Measurements from ENCODE around the gene EXOSC7. TPM values are rescaled to one million over a fixed set of nuclear protein-coding genes. Genes with fewer than 3 reads are reported as not detected.
"Not testable (repeated sequence)": the region's sequence is repeated elsewhere in the genome, so short reads cannot be mapped to it uniquely, and the experiment has no call there.

Gene EXOSC7
- total RNA-seq, 2 experiments from 2014 or later = 55.7 to 62.2 TPM

GRCh38 chr3:44986330-44986729, 10.3 kb downstream of the EXOSC7 start:
- CTCF ChIA-PET = interaction anchor here (1.3 kb wide), 1 partner anchor 8 kb away, joined by 4 read pairs; no protein-coding TSS in a partner anchor
- H3K27me3 Mint-ChIP-seq; H3K9me3 Mint-ChIP-seq; DNase-seq; H3K4me3 Mint-ChIP-seq; H3K27ac Mint-ChIP-seq; POLR2A ChIA-PET; intact Hi-C loops (cut with micrococcal nuclease): not testable (repeated sequence)
- H3K36me3 Mint-ChIP-seq = peaks cover 18% of the 10 kb centered on the region
- H3K4me1 Mint-ChIP-seq (ENCODE audit: low read depth) = peaks cover 45% of the 10 kb centered on the region

GRCh38 chr3:44987332-44987731, 11.3 kb downstream of the EXOSC7 start:
- DNase-seq = no peak
- H3K36me3 Mint-ChIP-seq = peaks cover 23% of the 10 kb centered on the region
- POLR2A ChIA-PET = interaction anchor here (1.2 kb wide), 1 partner anchor 11 kb away, joined by 5 read pairs; the partner anchor contains the start of genes EXOSC7 and ZDHHC3
- H3K4me1 Mint-ChIP-seq (ENCODE audit: low read depth) = peaks cover 41% of the 10 kb centered on the region
- no peaks in the 10 kb centered on the region for H3K27me3 Mint-ChIP-seq
- no peak overlapping the region for H3K27ac Mint-ChIP-seq
- CTCF ChIA-PET = interaction anchor here (0.9 to 1.3 kb wide), 3 partner anchors 9 to 14 kb away, joined by 3 to 4 read pairs (median 4); no protein-coding TSS in a partner anchor
- no peaks in the 10 kb centered on the region for H3K9me3 Mint-ChIP-seq
- intact Hi-C loops (cut with micrococcal nuclease) = no loop called here
- H3K4me3 Mint-ChIP-seq = no peak overlapping the region

GRCh38 chr3:44988073-44988472, 12.0 kb downstream of the EXOSC7 start:
- ChIA-PET CTCF (interaction anchor here (0.9 to 1.3 kb wide), 2 partner anchors 9 to 13 kb away, joined by 3 to 4 read pairs; no protein-coding TSS in a partner anchor), POLR2A (interaction anchor here (1.2 kb wide), 1 partner anchor 12 kb away, joined by 5 read pairs; the partner anchor contains the start of genes EXOSC7 and ZDHHC3)
- Mint-ChIP-seq H3K36me3 (peaks cover 28% of the 10 kb centered on the region), H3K27ac (no peak overlapping the region), H3K9me3 (no peaks in the 10 kb centered on the region), H3K4me1 (ENCODE audit: low read depth) (peaks cover 40% of the 10 kb centered on the region), H3K4me3 (no peak overlapping the region), H3K27me3 (no peaks in the 10 kb centered on the region)
- DNase-seq = no peak
- intact Hi-C loops (cut with micrococcal nuclease) = no loop called here

GRCh38 chr3:44989141-44989540, 13.1 kb downstream of the EXOSC7 start:
- H3K27me3 Mint-ChIP-seq = no peaks in the 10 kb centered on the region
- no peak for DNase-seq
- intact Hi-C loops (cut with micrococcal nuclease) = no loop called here
- ChIA-PET CTCF (interaction anchor here (7.0 kb wide), 1 partner anchor 12 kb away, joined by 37 read pairs; the partner anchor contains the start of genes EXOSC7 and ZDHHC3), POLR2A (no interaction called here)
- no peak overlapping the region for H3K27ac Mint-ChIP-seq
- H3K36me3 Mint-ChIP-seq = peaks cover 32% of the 10 kb centered on the region
- H3K9me3 Mint-ChIP-seq = no peaks in the 10 kb centered on the region
- H3K4me3 Mint-ChIP-seq = no peak overlapping the region
- peaks cover 39% of the 10 kb centered on the region for H3K4me1 Mint-ChIP-seq (ENCODE audit: low read depth)

GRCh38 chr3:44989636-44990373, 13.8 kb downstream of the EXOSC7 start:
- H3K4me1 Mint-ChIP-seq (ENCODE audit: low read depth) = peaks cover 43% of the 10 kb centered on the region
- intact Hi-C loops (cut with micrococcal nuclease) = no loop called here
- no peaks in the 10 kb centered on the region for H3K9me3 Mint-ChIP-seq
- no peak overlapping the region for H3K4me3 Mint-ChIP-seq
- H3K36me3 Mint-ChIP-seq = peaks cover 34% of the 10 kb centered on the region
- ChIA-PET CTCF (interaction anchor here (0.5 to 7.0 kb wide), 3 partner anchors 12 to 222 kb away, joined by 3 to 37 read pairs (median 3); partner anchors contain the start of genes EXOSC7 and ZDHHC3), POLR2A (no interaction called here)
- no peaks in the 10 kb centered on the region for H3K27me3 Mint-ChIP-seq
- no peak overlapping the region for H3K27ac Mint-ChIP-seq
- DNase-seq = no peak

DNA sequence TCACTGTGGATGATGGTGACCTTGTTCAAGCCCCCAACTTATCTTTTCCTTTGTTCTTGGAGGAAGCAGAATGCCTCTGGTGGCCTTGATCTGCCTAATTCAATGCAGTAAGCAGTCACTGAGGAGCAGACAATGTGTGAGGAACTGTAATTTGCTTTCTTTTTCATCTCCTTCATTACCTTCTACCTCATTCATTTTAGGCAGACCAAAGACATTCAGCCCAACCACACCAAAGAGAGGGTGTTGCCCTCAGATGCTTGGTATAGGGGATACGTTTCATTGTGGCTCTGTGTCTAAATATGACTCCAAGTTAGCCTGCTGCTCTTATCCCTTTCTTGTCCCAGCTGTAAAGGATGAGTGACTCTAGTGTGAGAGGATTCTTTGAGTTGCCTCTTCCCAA, 15.3 kb downstream of the EXOSC7 start:
- CTCF ChIA-PET = interaction anchor here (1.1 to 7.0 kb wide), 5 partner anchors 8 to 47 kb away, joined by 3 to 37 read pairs (median 11); partner anchors contain the start of genes EXOSC7 and ZDHHC3
- peaks cover 50% of the 10 kb centered on the region for H3K4me1 Mint-ChIP-seq (ENCODE audit: low read depth)

GRCh38 chr3:44992555-44993470, 16.8 kb downstream of the EXOSC7 start:
- CTCF ChIA-PET = interaction anchor here (0.7 to 7.0 kb wide), 8 partner anchors 9 to 45 kb away, joined by 3 to 37 read pairs (median 6); partner anchors contain the start of genes EXOSC7 and ZDHHC3
- Mint-ChIP-seq H3K4me1 (ENCODE audit: low read depth) (peaks cover 64% of the 10 kb centered on the region), H3K36me3 (peaks cover 37% of the 10 kb centered on the region), H3K9me3 (no peaks in the 10 kb centered on the region), H3K27me3 (no peaks in the 10 kb centered on the region), H3K4me3 (no peak overlapping the region), H3K27ac (no peak overlapping the region)
- POLR2A ChIA-PET = interaction anchor here (0.5 kb wide), 1 partner anchor 195 kb away, joined by 3 read pairs; no protein-coding TSS in a partner anchor
- intact Hi-C loops (cut with micrococcal nuclease) = no loop called here
- DNase-seq = peak; percentile 36

More for the DNA sequence above, 15.3 kb downstream of the EXOSC7 start:
- intact Hi-C loops (cut with micrococcal nuclease) = no loop called here
- Mint-ChIP-seq H3K9me3 (no peaks in the 10 kb centered on the region), H3K27me3 (no peaks in the 10 kb centered on the region), H3K36me3 (peaks cover 28% of the 10 kb centered on the region), H3K4me3 (no peak overlapping the region), H3K27ac (no peak overlapping the region)
- POLR2A ChIA-PET = no interaction called here
- DNase-seq = no peak

DNA sequence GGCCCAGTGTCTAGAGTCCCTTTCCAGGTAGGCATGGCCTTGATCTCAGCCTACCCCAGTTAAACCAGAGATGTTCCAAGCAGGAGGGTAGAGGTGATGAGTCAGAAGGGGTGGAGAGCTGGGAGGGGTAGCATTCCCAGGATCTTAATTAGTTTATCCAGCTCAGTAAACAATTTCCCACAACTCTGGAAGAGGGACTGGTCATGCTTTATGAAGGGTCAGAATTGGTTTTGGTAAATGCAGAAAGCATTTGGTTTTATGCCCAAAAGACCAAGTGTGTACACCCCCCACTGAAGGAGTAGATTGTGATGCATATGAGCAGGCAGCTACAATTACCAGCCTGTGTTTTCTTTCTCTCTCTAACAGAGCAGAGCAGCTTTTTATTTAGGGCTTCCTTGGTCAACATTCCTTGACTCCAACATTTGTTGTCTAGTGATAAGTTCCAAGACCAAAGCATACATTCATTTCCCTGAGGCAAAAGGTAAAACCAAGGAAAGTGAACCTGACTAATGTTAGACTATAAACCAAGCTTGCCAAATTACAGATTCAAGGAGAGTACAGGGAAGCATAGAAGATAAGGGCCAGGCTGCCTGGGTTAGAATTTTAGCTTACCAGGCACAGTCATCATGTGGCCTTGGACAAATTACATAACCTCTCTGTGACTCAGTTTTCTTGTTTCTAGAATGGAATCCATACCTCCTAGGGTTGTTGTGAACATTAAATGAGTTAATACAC, 17.6 kb downstream of the EXOSC7 start:
- no peaks in the 10 kb centered on the region for H3K9me3 Mint-ChIP-seq
- H3K36me3 Mint-ChIP-seq = peaks cover 37% of the 10 kb centered on the region
- intact Hi-C loops (cut with micrococcal nuclease) = no loop called here
- H3K27me3 Mint-ChIP-seq = no peaks in the 10 kb centered on the region
- no peak overlapping the region for H3K27ac Mint-ChIP-seq
- no peak for DNase-seq
- ChIA-PET POLR2A (interaction anchor here (0.5 to 0.9 kb wide), 2 partner anchors 17 to 196 kb away, joined by 3 to 5 read pairs; partner anchors contain the start of genes EXOSC7 and ZDHHC3), CTCF (interaction anchor here (0.9 to 7.0 kb wide), 6 partner anchors 11 to 668 kb away, joined by 3 to 37 read pairs (median 10); partner anchors contain the start of genes EXOSC7 and ZDHHC3)
- no peak overlapping the region for H3K4me3 Mint-ChIP-seq
- H3K4me1 Mint-ChIP-seq (ENCODE audit: low read depth) = peaks cover 64% of the 10 kb centered on the region

DNA sequence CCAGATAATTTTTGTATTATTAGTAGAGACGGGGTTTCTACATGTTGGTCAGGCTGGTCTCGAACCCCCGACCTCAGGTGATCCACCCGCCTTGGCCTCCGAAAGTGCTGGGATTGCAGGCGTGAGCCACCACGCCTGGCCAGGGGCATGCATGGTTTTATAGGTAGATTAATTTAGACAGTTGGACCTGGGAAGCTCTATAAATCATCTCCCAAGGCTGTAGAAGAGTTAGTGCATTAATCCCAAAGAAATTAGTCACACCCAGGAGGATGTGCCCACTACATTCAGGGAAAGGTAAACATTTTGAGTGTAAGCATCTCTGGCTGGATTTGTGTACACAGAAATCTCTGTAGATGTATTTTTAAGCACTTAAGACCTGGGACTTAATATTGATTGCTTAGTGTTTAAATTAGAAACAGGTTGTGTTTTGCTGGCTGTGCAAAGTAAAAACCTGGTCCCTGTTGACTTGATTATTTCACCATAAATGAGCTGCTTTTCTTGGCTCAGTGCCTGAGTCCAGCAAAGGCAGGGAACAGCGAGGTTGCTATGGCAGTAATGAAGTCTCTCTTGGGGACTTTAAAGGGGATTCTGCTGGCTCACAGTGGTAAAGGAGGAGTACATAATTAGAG, 19.2 kb downstream of the EXOSC7 start:
- no peak overlapping the region for H3K4me3 Mint-ChIP-seq
- H3K36me3 Mint-ChIP-seq = peaks cover 43% of the 10 kb centered on the region
- DNase-seq = no peak
- CTCF ChIA-PET = interaction anchor here (7.0 kb wide), 1 partner anchor 18 kb away, joined by 37 read pairs; the partner anchor contains the start of genes EXOSC7 and ZDHHC3
- peaks cover 64% of the 10 kb centered on the region for H3K4me1 Mint-ChIP-seq (ENCODE audit: low read depth)
- no peaks in the 10 kb centered on the region for H3K27me3 Mint-ChIP-seq
- POLR2A ChIA-PET = no interaction called here
- no peak overlapping the region for H3K27ac Mint-ChIP-seq
- H3K9me3 Mint-ChIP-seq = no peaks in the 10 kb centered on the region
- intact Hi-C loops (cut with micrococcal nuclease) = no loop called here

DNA sequence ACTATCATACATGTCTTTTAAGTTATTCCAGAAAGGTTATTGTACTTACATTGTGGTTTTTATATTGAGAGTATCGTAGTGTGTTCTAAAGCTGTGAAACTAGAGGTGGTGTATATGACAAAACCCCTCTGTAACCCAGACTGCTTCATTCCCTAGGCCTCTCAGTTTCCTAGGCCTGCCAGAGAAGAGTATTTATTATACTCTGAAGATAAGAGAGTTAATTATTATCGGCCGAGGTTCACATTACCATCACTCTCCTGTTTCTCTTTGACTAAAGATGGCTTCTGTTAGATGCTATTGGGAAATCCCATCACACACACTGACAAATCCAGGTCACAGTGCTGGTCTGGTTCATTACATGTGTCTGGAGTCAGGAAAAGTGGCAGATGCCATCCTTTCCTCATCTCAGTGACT, 20.5 kb downstream of the EXOSC7 start:
- CTCF ChIA-PET = interaction anchor here (0.5 to 1.5 kb wide), 4 partner anchors 9 to 64 kb away, joined by 3 to 4 read pairs (median 4); no protein-coding TSS in a partner anchor
- Mint-ChIP-seq H3K36me3 (peaks cover 44% of the 10 kb centered on the region), H3K4me3 (no peak overlapping the region), H3K27ac (peak overlapping the region; percentile 57), H3K4me1 (ENCODE audit: low read depth) (peaks cover 52% of the 10 kb centered on the region), H3K9me3 (no peaks in the 10 kb centered on the region), H3K27me3 (no peaks in the 10 kb centered on the region)
- intact Hi-C loops (cut with micrococcal nuclease) = loop anchor here (2.0 kb wide), 1 partner anchor 18 kb away; no protein-coding TSS in a partner anchor
- POLR2A ChIA-PET = interaction anchor here (0.9 kb wide), 1 partner anchor 16 kb away, joined by 3 read pairs; no protein-coding TSS in a partner anchor
- no peak for DNase-seq

GRCh38 chr3:44999782-45000181, 23.7 kb downstream of the EXOSC7 start:
- Mint-ChIP-seq H3K27ac (no peak overlapping the region), H3K36me3 (peaks cover 53% of the 10 kb centered on the region), H3K4me1 (ENCODE audit: low read depth) (peaks cover 26% of the 10 kb centered on the region), H3K9me3 (peaks cover 1% of the 10 kb centered on the region), H3K27me3 (no peaks in the 10 kb centered on the region), H3K4me3 (no peak overlapping the region)
- POLR2A ChIA-PET = no interaction called here
- no peak for DNase-seq
- CTCF ChIA-PET = no interaction called here
- intact Hi-C loops (cut with micrococcal nuclease) = no loop called here

Measured in activated CD4-positive, alpha-beta memory T cell treated with anti-CD3 and anti-CD28 coated beads for 36 hours (primary cell).